ENCODE data around the gene UBA52. TPM values are rescaled to one million over a fixed set of nuclear protein-coding genes. Genes with fewer than 3 reads are reported as not detected.

UBA52 gene
- total and polyA plus RNA-seq, 2 donors (not counting 1 experiment from before 2014, with no cell fraction given), result 1,837 to 5,694 TPM

DNA sequence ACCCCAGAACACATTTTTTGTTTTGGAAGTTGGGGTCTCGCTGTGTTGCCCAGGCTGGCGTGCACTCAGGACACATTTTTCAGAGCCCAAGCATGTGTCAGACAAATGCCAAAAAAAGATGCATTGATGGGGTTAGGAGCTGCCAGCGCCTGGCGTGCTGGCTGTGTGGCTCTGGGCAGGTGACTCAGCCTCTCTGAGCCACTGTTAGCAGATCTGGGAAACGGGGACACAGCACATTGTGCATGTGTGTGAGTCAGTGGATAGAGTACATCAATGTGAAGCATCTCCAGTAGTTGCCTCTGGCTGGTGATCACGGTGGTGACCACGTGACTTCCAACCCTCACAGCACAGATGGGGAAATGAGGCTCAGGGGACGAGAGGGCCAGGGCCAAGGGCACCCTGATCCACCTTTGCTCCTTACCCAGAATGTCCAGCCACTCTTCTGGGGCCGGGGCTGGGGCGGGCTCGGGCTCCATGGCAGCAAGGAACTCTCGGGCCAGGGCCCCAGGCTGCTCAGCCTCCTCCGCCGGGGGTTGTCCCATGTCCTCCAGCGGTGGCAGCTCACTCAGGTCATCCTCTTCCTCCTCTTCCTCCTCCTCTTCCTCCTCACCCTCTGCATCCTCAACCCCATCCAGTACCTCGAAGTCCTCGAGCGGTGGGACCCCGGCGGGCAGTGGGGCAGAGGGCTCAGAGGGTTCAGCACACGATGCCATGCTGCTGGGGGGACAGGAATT lies 30.2 kb upstream of the UBA52 start:
- Histone ChIP-seq H3K4me1 (ENCODE audit: control insufficient read depth in 2 of 2, insufficient read depth in 2 of 2, low read length in 2 of 2) (peaks cover 14 to 20% of the 10 kb centered on the region in 2 donors), H3K9me3 (ENCODE audit: control extremely low read depth in 1 of 3, control insufficient read depth in 2 of 3, insufficient read depth in 1 of 3, low read length in 2 of 3) (no peaks in the 10 kb centered on the region), H3K4me2 (replicated peaks; ENCODE audit: low read depth, low read length, poor library complexity, severe bottlenecking) (no peak overlapping the region), H3K79me2 (ENCODE audit: control insufficient read depth, insufficient read depth, low read length) (peaks cover 20% of the 10 kb centered on the region), H3K27ac (ENCODE audit: low read length in 2 of 2) (no peak overlapping the region), H3K27me3 (replicated peaks in 1 of 4; ENCODE audit: control extremely low read depth in 1 of 4, control insufficient read depth in 3 of 4, insufficient read depth in 4 of 4, low read length in 3 of 4) (no peaks in the 10 kb centered on the region), H3K4me3 (ENCODE audit: control extremely low read depth in 1 of 5, extremely low read depth in 1 of 5, insufficient read depth in 1 of 5, low read depth in 2 of 5, low read length in 4 of 5) (no peak overlapping the region), H2AFZ (ENCODE audit: insufficient read depth, low read depth, low read length, poor library complexity, severe bottlenecking) (no peak overlapping the region), H4K20me1 (ENCODE audit: control insufficient read depth, insufficient read depth, low read length, poor library complexity, severe bottlenecking) (no peaks in the 10 kb centered on the region), H3K36me3 (replicated peaks in 1 of 2; ENCODE audit: control extremely low read depth in 1 of 2, control insufficient read depth in 1 of 2, extremely low read depth in 1 of 2, insufficient read depth in 2 of 2, low read length in 1 of 2) (peaks cover 2 to 36% of the 10 kb centered on the region in 2 experiments), H3K9ac (ENCODE audit: low read length) (no peak overlapping the region)
- H3K4me3 Mint-ChIP-seq, result peak overlapping the region; percentile 50
- no peak for DNase-seq
- POLR2A ChIA-PET, result interaction anchor here (0.6 to 3.4 kb wide), 3 partner anchors 10 to 31 kb away, joined by 4 to 16 read pairs (median 5); partner anchors contain the start of genes ELL and UBA52
- 96% methylated on average over 19 of the region's 21 CpGs for WGBS (ENCODE audit: insufficient coverage)
- no peaks in the 10 kb centered on the region for H3K27me3 Mint-ChIP-seq
- intact Hi-C loops (cut with micrococcal nuclease), result loop anchor here (5.0 kb wide), 1 partner anchor 46 kb away; the partner anchor contains the start of gene REX1BD
- H3K9me3 Mint-ChIP-seq (ENCODE audit: insufficient read depth), result no peaks in the 10 kb centered on the region
- CTCF ChIA-PET, result no interaction called here
- H3K4me1 Mint-ChIP-seq, result peaks cover 20% of the 10 kb centered on the region
- TF ChIP-seq, protein P1, sequence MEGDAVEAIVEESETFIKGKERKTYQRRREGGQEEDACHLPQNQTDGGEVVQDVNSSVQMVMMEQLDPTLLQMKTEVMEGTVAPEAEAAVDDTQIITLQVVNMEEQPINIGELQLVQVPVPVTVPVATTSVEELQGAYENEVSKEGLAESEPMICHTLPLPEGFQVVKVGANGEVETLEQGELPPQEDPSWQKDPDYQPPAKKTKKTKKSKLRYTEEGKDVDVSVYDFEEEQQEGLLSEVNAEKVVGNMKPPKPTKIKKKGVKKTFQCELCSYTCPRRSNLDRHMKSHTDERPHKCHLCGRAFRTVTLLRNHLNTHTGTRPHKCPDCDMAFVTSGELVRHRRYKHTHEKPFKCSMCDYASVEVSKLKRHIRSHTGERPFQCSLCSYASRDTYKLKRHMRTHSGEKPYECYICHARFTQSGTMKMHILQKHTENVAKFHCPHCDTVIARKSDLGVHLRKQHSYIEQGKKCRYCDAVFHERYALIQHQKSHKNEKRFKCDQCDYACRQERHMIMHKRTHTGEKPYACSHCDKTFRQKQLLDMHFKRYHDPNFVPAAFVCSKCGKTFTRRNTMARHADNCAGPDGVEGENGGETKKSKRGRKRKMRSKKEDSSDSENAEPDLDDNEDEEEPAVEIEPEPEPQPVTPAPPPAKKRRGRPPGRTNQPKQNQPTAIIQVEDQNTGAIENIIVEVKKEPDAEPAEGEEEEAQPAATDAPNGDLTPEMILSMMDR (IDR thresholded peaks at IDR 0.05), result no peak
- no peak for TF ChIP-seq EZH2 (IDR thresholded peaks at IDR 0.05; ENCODE audit: borderline replicate concordance, insufficient read depth, low read depth, low read length, poor library complexity, severe bottlenecking)
- ATAC-seq (ENCODE audit: low read depth), result no peak
- H3K27ac Mint-ChIP-seq, result peak overlapping the region; percentile 32

Measured in B cell (primary cell).